IPS DF 4.7 (cell line): ENCODE results near the gene FILIP1.
"Not testable (repeated sequence)": the region's sequence is repeated elsewhere in the genome, so short reads cannot be mapped to it uniquely, and the experiment has no call there.

ENCODE experiments used
- DNase-seq: peaks from one replicate; pipeline ENCODE4 v3.0.0-alpha.2; 2013; ENCODE audit warnings: low spot score; ENCODE audit errors: extremely low read depth

Gene FILIP1

DNA sequence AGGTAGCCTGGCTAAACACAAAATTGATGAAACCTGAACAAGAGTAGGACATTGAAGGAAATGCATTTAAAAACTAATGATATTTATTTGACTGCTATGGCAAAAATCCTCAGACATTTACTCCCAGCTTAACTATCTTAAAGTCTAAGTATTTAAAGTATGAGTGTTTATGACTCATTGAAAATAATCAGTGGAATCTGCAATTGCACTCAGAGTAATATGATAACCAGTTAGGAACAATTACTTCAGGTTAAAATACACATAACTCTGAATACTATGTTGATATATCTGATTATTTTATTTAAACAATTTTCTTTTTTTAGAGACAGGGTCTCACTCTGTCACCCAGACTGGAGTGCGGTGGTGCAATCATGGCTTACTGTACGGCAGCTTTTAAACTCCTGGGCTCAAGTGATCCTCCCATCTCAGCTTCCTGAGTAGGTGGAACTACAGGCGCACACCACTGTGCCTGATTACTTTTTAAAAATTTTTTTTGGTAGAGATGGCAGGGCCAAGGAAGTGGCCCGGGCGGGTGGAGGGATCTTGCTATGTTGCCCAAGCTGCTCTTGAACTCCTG lies 43.9 kb downstream of the FILIP1 start:
- DNase-seq, result no peak

DNA sequence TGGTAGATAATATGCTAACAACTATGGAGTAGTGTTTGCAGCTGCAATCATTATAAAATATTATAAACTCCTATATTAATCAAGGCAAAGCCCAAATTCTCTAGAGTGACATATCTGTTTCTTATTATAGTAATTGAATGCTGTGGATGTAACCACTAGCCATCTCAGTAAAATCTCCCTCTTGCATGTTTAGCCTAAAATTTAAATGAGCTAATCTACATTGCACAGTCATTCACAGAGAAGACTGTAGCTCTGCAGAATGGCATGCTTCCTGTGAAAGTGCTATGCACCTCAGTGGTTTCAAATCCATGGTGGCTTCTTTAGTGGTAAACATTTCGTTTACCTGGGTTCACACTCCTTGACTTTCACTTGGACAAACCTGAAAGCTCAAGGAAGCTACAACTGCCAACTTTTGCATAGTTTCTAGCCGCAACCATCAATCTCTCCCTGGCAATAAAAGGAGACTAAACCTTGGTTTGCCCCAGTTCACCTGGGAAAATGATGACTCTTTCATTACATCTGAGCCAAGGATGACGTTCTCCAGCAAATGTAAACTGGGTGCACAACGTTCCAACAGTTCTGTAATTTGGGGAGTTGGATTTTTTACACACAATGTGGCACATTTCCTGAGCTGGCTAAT lies 47.2 kb downstream of the FILIP1 start:
- DNase-seq, result no peak

DNA sequence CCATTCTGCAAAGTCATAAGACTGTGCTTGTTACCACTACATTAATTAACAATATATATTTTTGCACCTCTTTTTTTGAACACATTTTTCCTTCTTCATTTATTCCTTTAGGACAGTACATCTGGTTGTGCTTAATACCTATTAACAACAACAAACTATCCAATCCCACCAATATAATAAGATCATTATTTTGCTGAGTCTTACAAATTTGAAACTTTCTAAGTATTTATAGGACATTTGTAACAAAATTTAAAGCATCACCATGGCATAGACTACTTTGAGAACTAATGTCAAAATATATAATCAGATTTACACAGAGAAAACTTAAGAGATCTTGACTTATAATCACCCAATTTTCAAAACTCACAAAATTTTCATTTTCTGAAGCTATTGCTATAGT lies 47.9 kb downstream of the FILIP1 start:
- no peak for DNase-seq

DNA sequence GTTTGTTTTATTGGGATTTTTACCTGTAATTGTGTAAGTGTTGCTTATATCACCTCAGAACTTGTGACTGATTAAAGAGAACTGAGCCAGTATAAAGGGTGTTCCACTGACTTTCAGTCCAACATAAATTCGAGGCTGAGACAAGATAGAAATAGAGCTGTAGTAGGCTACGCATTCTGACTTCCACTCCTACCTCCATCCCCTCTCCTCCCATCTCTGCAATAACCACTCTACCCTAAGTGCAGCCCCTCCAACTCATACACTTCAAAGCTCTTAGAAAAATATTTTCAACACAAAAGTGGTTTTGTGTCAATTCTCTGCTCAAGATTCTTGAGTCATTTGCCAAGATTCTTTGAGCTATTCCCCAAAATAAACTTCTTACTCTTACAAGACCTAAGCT lies 48.7 kb downstream of the FILIP1 start:
- DNase-seq, result no peak

DNA sequence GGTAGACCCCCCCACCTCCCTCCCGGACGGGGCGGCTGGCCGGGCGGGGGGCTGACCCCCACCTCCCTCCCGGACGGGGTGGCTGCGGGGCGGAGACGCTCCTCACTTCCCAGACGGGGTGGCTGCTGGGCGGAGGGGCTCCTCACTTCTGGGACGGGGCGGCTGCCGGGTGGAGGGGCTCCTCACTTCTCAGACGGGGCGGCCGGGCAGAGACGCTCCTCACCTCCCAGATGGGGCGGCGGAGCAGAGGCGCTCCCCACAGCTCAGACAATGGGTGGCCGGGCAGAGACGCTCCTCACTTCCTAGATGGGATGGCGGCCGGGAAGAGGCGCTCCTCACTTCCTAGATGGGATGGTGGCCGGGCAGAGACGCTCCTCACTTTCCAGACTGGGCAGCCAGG lies 51.7 kb downstream of the FILIP1 start:
- DNase-seq, result not testable (repeated sequence)

DNA sequence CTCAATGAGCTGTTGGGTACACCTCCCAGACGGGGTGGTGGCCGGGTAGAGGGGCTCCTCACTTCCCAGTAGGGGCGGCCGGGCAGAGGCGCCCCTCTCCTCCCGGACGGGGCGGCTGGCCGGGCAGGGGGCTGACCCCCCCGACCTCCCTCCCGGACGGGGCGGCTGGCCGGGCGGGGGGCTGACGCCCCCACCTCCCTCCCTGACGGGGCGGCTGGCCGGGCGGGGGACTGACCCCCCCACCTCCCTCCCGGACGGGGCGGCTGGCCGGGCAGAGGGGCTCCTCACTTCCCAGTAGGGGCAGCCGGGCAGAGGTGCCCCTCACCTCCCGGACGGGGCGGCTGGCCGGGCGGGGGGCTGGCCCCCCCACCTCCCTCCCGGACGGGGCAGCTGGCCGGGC lies 52.1 kb downstream of the FILIP1 start:
- DNase-seq, result not testable (repeated sequence)

- DNase-seq, result no peak
Observed at GRCh38 chr6:75438442-75439116, 55.0 kb downstream of the FILIP1 start.

DNA sequence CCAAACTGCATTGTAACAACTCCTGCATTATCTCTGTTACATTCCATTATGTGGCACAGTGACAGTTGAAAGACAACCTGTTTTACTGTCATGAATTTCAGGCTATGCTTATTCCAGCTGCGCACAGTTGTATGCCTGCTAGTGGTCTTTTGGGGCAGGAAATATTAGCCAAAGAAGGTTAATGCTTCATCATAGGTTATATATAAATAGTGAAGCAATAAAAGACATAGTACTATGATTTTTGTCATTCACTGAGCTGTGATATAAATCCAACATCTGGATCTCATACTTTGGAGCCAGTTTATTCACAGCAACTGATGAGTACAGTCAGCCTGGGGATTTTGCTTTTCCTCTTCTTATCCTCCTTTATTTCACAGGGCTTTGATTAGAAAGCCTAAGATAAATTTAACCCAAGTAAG lies 55.6 kb downstream of the FILIP1 start:
- no peak for DNase-seq

GRCh38 chr6:75437421-75437891 lies 56.1 kb downstream of the FILIP1 start:
- DNase-seq, result no peak

DNA sequence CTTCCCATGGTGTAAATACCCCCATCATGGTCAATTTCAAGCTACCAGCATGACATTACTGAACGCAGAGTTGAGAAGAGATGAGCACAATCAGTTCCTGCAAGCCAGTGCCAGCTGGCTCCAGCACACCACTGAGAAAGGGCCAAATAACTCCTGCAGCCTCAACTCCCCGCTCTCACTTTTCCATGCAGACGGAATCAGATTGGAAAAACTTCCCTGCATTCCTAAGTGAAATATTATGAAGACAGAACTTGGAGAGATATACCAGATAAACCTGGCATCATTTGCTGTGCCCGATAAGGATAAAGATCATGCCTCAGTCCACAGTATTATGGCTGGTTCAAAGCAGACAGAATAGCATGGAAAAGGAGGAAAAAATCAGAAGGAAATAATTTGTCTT lies 56.7 kb downstream of the FILIP1 start:
- no peak for DNase-seq

- DNase-seq, result not testable (repeated sequence)
Observed at GRCh38 chr6:75432809-75433208, 60.8 kb downstream of the FILIP1 start.

- no peak for DNase-seq
Observed at GRCh38 chr6:75431379-75431778, 62.2 kb downstream of the FILIP1 start.

DNA sequence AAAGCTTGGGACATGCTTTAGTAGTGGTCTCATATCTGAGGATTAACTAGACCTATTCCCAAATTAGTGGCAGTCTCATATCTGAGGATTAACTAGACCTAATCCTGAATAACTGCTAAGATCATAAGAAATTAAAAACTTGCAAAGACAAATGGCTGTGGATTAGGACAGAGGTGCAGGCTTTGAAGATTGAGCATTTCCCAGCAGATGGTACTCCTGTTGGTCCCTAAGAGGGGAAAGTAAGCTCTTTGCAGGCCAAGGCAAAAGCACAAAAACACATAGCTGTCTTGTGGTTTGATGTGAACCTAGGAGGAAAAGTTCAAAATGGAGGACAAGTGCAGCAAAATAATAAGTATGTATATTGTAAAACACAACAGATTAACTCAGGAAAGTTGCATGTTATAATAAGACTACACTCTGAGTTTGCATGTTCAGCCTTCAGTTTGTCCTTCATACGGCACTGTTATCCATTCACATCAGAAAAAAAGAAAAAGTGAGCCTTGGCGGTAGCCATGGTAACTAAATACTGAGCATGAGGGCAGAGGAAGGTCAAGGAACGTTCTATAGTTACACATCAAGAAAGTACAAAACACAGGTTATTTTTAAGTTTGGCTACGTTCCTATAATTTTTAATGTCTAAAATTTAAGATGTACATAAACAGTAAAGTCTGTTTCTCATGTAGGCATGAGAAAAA lies 62.8 kb downstream of the FILIP1 start:
- no peak for DNase-seq

- no peak for DNase-seq
Observed at GRCh38 chr6:75429061-75429703, 64.4 kb downstream of the FILIP1 start.

DNA sequence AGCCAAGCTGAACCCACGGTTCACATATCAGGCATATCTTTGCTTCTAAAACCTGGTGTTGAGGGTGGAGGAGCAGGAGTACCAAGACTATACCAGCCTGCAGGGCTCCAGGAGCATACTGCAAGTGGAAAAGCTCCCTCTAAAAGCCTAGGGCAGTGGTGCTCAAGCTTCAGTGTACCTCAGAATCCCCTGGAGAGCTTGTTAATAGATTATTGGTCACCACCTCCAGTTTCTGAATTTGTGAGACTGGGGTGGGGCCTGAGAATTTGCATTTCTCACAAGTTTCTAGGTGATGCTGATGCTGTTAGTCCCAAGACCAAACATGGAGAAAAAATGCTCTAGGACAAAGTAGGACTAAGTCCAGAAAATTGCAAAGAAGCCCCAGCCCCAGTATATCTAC lies 65.4 kb downstream of the FILIP1 start:
- DNase-seq, result no peak

GRCh38 chr6:75427329-75427728 lies 66.3 kb downstream of the FILIP1 start:
- no peak for DNase-seq

- DNase-seq, result no peak
Observed at GRCh38 chr6:75424618-75425548, 68.7 kb downstream of the FILIP1 start.

DNA sequence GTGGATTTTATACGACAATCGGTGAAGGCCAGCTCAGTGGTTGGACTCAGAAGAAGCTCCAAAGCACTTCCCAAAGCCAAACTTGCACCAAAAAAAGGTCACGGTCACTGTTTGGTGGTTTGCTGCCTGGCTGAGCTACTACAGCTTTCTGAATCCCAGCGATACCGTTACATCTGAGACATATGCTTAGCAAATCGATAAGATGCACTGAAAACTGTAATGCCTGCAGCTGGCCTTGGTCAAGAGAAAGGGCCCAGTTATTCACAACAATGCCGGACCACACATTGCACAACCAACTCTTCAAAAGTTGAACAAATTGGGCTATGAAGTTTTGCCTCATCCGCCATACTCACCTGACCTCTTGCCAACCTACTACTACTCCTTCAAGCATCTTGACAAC lies 70.2 kb downstream of the FILIP1 start:
- DNase-seq, result no peak

DNA sequence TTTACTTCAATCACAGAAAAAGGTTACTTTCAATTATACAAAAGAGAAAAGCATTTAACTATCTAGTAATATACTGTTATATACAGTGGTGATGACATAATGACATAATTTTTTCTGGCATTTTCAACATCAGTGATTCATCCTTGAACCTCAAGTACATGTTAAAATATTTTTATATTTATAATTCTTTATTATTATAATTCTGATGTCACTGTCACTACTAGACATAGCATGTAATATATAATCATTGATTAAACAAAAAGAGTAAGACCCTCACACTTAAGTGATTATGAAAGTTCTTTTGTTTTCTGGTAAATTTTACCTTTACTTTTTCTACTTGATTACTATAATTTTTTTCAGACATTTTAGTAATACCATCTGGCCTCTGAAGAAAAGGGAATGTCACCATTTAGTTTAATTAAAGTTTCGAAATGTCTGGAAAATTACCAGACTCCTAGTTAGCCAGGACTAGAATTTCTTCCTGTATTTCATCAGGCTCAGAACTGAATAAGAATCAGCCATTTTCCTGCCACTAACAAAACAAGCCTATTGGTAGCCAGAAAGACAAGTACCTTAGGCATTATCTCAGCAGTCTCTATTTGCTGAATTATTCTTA lies 71.5 kb downstream of the FILIP1 start:
- no peak for DNase-seq
